ENCODE results near the gene PRKAG1.

GRCh38 chr12:49018261-49019119 is at the start of gene PRKAG1:
- TF ChIP-seq CTCF (IDR thresholded peaks at IDR 0.05) = peak; percentile 38 to 54 (median 49)
- TF ChIP-seq POLR2A (IDR thresholded peaks at IDR 0.05) = peak; percentile 59 to 95 (median 89)
- TF ChIP-seq POLR2AphosphoS5 (IDR thresholded peaks at IDR 0.05) = peak; percentile 93 to 99
